HCT116 (cell line): ENCODE data around the gene SOX6. TPM values are rescaled to one million over a fixed set of nuclear protein-coding genes. Genes with fewer than 3 reads are reported as not detected.

ENCODE experiments used
- ATAC-seq: fragments of 200-7000 bp; cut with Tn5 transposase; 2 replicates; pipeline ENCODE4 v1.9.1; 2020; ENCODE audit warnings: mild to moderate bottlenecking, moderate library complexity
- BruUV-seq: library from RNA; stranded (reverse); fragments of 400-500 nt; replicated peaks from 2 replicates; lab custom pipeline; 2021; lab: Mats Ljungman, UMichigan
- CTCF ChIA-PET: fragments of 300-600 bp; sonication (Branson Sonifier 250); formaldehyde crosslinking; loops from one replicate; lab custom pipeline; 2021; ENCODE audit warnings: antibody characterized with exemption; lab: Charles Lee
- POLR2A ChIA-PET: fragments of 300-600, 350-600 bp; sonication (Branson Sonifier 250); formaldehyde crosslinking; loops from one replicate; lab custom pipeline; 2021; ENCODE audit warnings: antibody characterized with exemption; lab: Charles Lee
- RAD21 ChIA-PET, 2 experiments: fragments of 300-600 bp; sonication (Branson Sonifier 250); formaldehyde crosslinking; loops; one replicate each; lab custom pipeline; 2023; ENCODE audit warnings: low total read pairs in 2 of 2; ENCODE audit not compliant: uncharacterized antibody in 2 of 2, unreplicated experiment in 2 of 2, low non-redundant PET in 1 of 2; lab: Charles Lee
- DNase-seq: peaks from one replicate; pipeline ENCODE4 v3.0.0-alpha.2; 2010; ENCODE audit warnings: low read depth, low spot score
- H2AFZ ChIP-seq: fragments of 200-600 bp; shearing (Covaris generic), sonication (generic); 2 replicates; pipeline ENCODE4 v1.6.1; 2017; ENCODE audit warnings: low read depth, mixed run types, mixed read lengths, antibody characterized with exemption, low read length; ENCODE audit not compliant: poor library complexity, severe bottlenecking
- H3K27ac ChIP-seq: 2 replicates; pipeline ENCODE4 v1.5.1; 2012; ENCODE audit warnings: low read depth, low read length
- H3K27me3 ChIP-seq: fragments of 200-600 bp; sonication (generic); 2 replicates; pipeline ENCODE4 v1.6.1; 2016; ENCODE audit warnings: mixed run types, low read length, mixed read lengths; ENCODE audit not compliant: insufficient read depth
- H3K36me3 ChIP-seq, 2 experiments: fragments of 200-500 bp in 1 of 2; fragments of 200-600 bp in 1 of 2; sonication (Bioruptor generic) in 1 of 2; sonication (generic) in 1 of 2; 2 replicates each; pipeline versions ENCODE4 v1.5.1 to v1.6.1; 2014 to 2016; ENCODE audit warnings: low read length in 2 of 2, inconsistent platforms in 1 of 2, mixed read lengths in 1 of 2, mixed run types in 1 of 2; ENCODE audit not compliant: insufficient read depth in 2 of 2, control insufficient read depth in 1 of 2
- H3K4me1 ChIP-seq, 2 experiments: fragments of 200-600 bp in 1 of 2; sonication (generic) in 1 of 2; 2 replicates each; pipeline versions ENCODE4 v1.5.1 to v1.6.1; 2012 to 2017; ENCODE audit warnings: low read length in 2 of 2, inconsistent platforms in 1 of 2, mild to moderate bottlenecking in 1 of 2, mixed read lengths in 1 of 2, mixed run types in 1 of 2, moderate library complexity in 1 of 2; ENCODE audit not compliant: insufficient read depth in 2 of 2, control insufficient read depth in 1 of 2
- H3K4me2 ChIP-seq: fragments of 200-600 bp; sonication (generic); 2 replicates; pipeline ENCODE4 v1.6.1; 2017; ENCODE audit warnings: mixed run types, low read length, mixed read lengths
- H3K4me3 ChIP-seq, 2 experiments: fragments of 200-600 bp in 1 of 2; sonication (generic) in 1 of 2; replicated peaks in 1 of 2; 2 replicates each; pipeline ENCODE4 v1.5.1; 2011 to 2016; ENCODE audit warnings: low read length in 2 of 2, control low read depth in 1 of 2, low read depth in 1 of 2, mild to moderate bottlenecking in 1 of 2, mixed read lengths in 1 of 2, mixed run types in 1 of 2
- H3K79me2 ChIP-seq: fragments of 200-600 bp; sonication (generic); 2 replicates; pipeline ENCODE4 v1.6.1; 2017; ENCODE audit warnings: mild to moderate bottlenecking, mixed run types, low read length, moderate library complexity, mixed read lengths; ENCODE audit not compliant: insufficient read depth
- H3K9ac ChIP-seq: fragments of 200-600 bp; sonication (generic); 2 replicates; pipeline ENCODE4 v1.6.1; 2016; ENCODE audit warnings: low read length, mixed read lengths
- H3K9me2 ChIP-seq: fragments of 200-600 bp; sonication (generic), shearing (Covaris generic); 2 replicates; pipeline ENCODE4 v1.6.1; 2017; ENCODE audit warnings: mixed run types, mild to moderate bottlenecking, moderate library complexity; ENCODE audit not compliant: insufficient read depth
- H3K9me3 ChIP-seq, 2 experiments: fragments of 200-500 bp in 1 of 2; fragments of 200-600 bp in 1 of 2; sonication (Bioruptor generic) in 1 of 2; sonication (generic) in 1 of 2; 2 replicates each; pipeline ENCODE4 v1.6.1; 2014 to 2017; ENCODE audit warnings: low read length in 2 of 2, mixed read lengths in 2 of 2, inconsistent platforms in 1 of 2, low read depth in 1 of 2, mild to moderate bottlenecking in 1 of 2, mixed run types in 1 of 2, moderate library complexity in 1 of 2; ENCODE audit not compliant: control insufficient read depth in 1 of 2, insufficient read depth in 1 of 2
- H4K20me1 ChIP-seq: fragments of 200-600 bp; sonication (generic), shearing (Covaris generic); 2 replicates; pipeline ENCODE4 v1.6.1; 2017; ENCODE audit warnings: mixed run types, mild to moderate bottlenecking, moderate library complexity; ENCODE audit not compliant: insufficient read depth
- ATF3 ChIP-seq: IDR thresholded peaks from 2 replicates; pipeline ENCODE4 v1.6.1; 2012
- CBX3 ChIP-seq: IDR thresholded peaks from 2 replicates; pipeline ENCODE4 v1.6.1; 2012; ENCODE audit warnings: low read depth
- CEBPB ChIP-seq: IDR thresholded peaks from 2 replicates; pipeline ENCODE4 v1.6.1; 2012; ENCODE audit warnings: low read depth
- CTCF ChIP-seq, 3 experiments: fragments of 200-600 bp in 1 of 3; sonication (generic) in 1 of 3; IDR thresholded peaks in 2 of 3; conservative IDR thresholded peaks in 1 of 3; 2 replicates each; pipeline ENCODE4 v1.5.1; 2012 to 2017; ENCODE audit warnings: low read depth in 2 of 3, low read length in 2 of 3, antibody characterized with exemption in 1 of 3, borderline replicate concordance in 1 of 3, control low read depth in 1 of 3, mild to moderate bottlenecking in 1 of 3, mixed read lengths in 1 of 3, mixed run types in 1 of 3, moderate library complexity in 1 of 3; ENCODE audit not compliant: insufficient read depth in 1 of 3
- EZH2phosphoT487 ChIP-seq: fragments of 200-600 bp; IDR thresholded peaks from 2 replicates; pipeline ENCODE4 v1.6.1; 2018; ENCODE audit warnings: antibody characterized with exemption, borderline replicate concordance
- FOSL1 ChIP-seq: IDR thresholded peaks from 2 replicates; pipeline ENCODE4 v1.6.1; 2012; ENCODE audit warnings: low read depth
- POLR2A ChIP-seq: IDR thresholded peaks from 2 replicates; pipeline ENCODE4 v1.7.0; 2011; ENCODE audit warnings: borderline replicate concordance; ENCODE audit not compliant: insufficient read depth, insufficient read length; ENCODE audit errors: extremely low read depth
- SRF ChIP-seq: IDR thresholded peaks from 2 replicates; pipeline ENCODE4 v1.6.1; 2012; ENCODE audit warnings: low read depth
- TCF7L2 ChIP-seq: IDR thresholded peaks from 2 replicates; pipeline ENCODE4 v1.7.0; 2011; ENCODE audit warnings: borderline replicate concordance, inconsistent platforms; ENCODE audit not compliant: insufficient read depth, insufficient read length; ENCODE audit errors: extremely low read depth
- YY1 ChIP-seq: IDR thresholded peaks from 2 replicates; pipeline ENCODE4 v1.6.1; 2011; ENCODE audit warnings: low read length, low read depth, moderate library complexity, mild to moderate bottlenecking; ENCODE audit not compliant: insufficient replicate concordance; ENCODE audit errors: extremely low read depth
- intact Hi-C: fragments of 100-400 bp; cut with micrococcal nuclease; formaldehyde crosslinking; loops from 2 replicates; pipeline ENCODE4 v1.10.0; 2022
- total RNA-seq: library from RNA; stranded (reverse); gene quantifications from one replicate; pipeline ENCODE4 v1.2.1, GENCODE V29; 2021; ENCODE audit not compliant: unreplicated experiment

Gene SOX6
- total RNA-seq, 1 experiment from 2014 or later: 0.81 TPM

- ChIA-PET POLR2A (no interaction called here), CTCF (no interaction called here), RAD21 (no interaction called here)
- H3K9me2 ChIP-seq: no peaks in the 10 kb centered on the region
- no peaks in the 10 kb centered on the region for H3K79me2 ChIP-seq
- H3K27me3 ChIP-seq: 0 out of 2 replicates have a peak, but pooled peaks cover 17% of the 10 kb centered on the region
- H3K4me2 ChIP-seq: no peak overlapping the region
- no peak for ATAC-seq
- no peaks in the 10 kb centered on the region for H3K9me3 ChIP-seq
- H3K9ac ChIP-seq: no peak overlapping the region
- H3K4me1 ChIP-seq: no peaks in the 10 kb centered on the region
- TF ChIP-seq FOSL1 (no peak), YY1 (no peak), TCF7L2 (no peak), POLR2A (no peak), EZH2phosphoT487 (no peak), CTCF (IDR thresholded peaks at IDR 0.05 in 2 of 3, conservative IDR thresholded peaks at IDR 0.05 in 1 of 3; ENCODE audit: borderline replicate concordance in 1 of 3, insufficient read depth in 1 of 3, low read depth in 2 of 3, low read length in 2 of 3) (no peak), CEBPB (no peak), SRF (no peak), ATF3 (no peak), CBX3 (no peak)
- H2AFZ ChIP-seq: no peak overlapping the region
- no peaks in the 10 kb centered on the region for H4K20me1 ChIP-seq
- no peak overlapping the region for H3K27ac ChIP-seq
- no peak overlapping the region for H3K4me3 ChIP-seq
- no peaks in the 10 kb centered on the region for H3K36me3 ChIP-seq
- DNase-seq: no peak
- no TSS peak for BruUV-seq
- intact Hi-C loops: no loop called here
Measured at GRCh38 chr11:16091862-16092261, 264.5 kb downstream of the SOX6 start.
